Mucosa of descending colon (tissue), 3 donors: ENCODE data around the gene CCDC116. TPM values are rescaled to one million over a fixed set of nuclear protein-coding genes. Genes with fewer than 3 reads are reported as not detected.

Source experiments
- ATAC-seq: fragments of 200-7000 bp; cut with Tn5 transposase; one replicate; pipeline ENCODE4 v1.9.1; 2020; ENCODE audit warnings: mild to moderate bottlenecking, moderate library complexity
- DNase-seq, 3 donors: peaks; one replicate each; pipeline ENCODE4 v3.0.0-alpha.2; 2020
- H3K36me3 ChIP-seq: fragments of 200-600 bp; one replicate; pipeline ENCODE4 v1.8.0; 2021; ENCODE audit warnings: low read depth, mild to moderate bottlenecking
- H3K4me1 ChIP-seq: fragments of 200-600 bp; one replicate; pipeline ENCODE4 v1.8.0; 2021; ENCODE audit warnings: low read depth, mild to moderate bottlenecking
- H3K4me3 ChIP-seq: fragments of 200-600 bp; one replicate; pipeline ENCODE4 v1.8.0; 2021; ENCODE audit warnings: mild to moderate bottlenecking
- H3K9me3 ChIP-seq: fragments of 200-600 bp; one replicate; pipeline ENCODE4 v1.8.0; 2021; ENCODE audit warnings: mild to moderate bottlenecking
- CTCF ChIP-seq: fragments of 200-600 bp; IDR thresholded peaks from one replicate; pipeline ENCODE4 v1.8.0; 2022; ENCODE audit warnings: antibody characterized with exemption, mild to moderate bottlenecking
- intact Hi-C, 2 donors: fragments of 100-400 bp; cut with DNase I in 1 of 2; cut with micrococcal nuclease in 1 of 2; formaldehyde crosslinking; loops; one replicate each; pipeline versions ENCODE4 v1.11.0 to v1.11.1; 2022; cut with DNase I, micrococcal nuclease
- total RNA-seq, 3 donors: library from RNA; stranded (reverse); fragmentation: NEBNext Ultra II Directional in 2 of 3; extraction: Animal tissue kit (Norgen Biotek cat#: 25700) in 2 of 3; gene quantifications; one replicate each; pipeline versions ENCODE4 v1.2.1 to v1.2.4, GENCODE V29; 2021 to 2023
- donor health status: DM: no; HTN: no; CAD: no; lungs with moderate emphysema.
- donor health status: DM: no; HTN: no; CAD: no.
- donor health status: DM: no; HTN: yes; CAD: no.

The CCDC116 gene
- total RNA-seq, 3 donors from 2014 or later: 0.22 to 0.89 (median 0.26) TPM

GRCh38 chr22:21589396-21589795 is 43.2 kb upstream of the CCDC116 start:
- ATAC-seq: no peak
- intact Hi-C loops: no loop called here
- Histone ChIP-seq H3K36me3 (no peaks in the 10 kb centered on the region), H3K4me1 (peaks cover 7% of the 10 kb centered on the region), H3K4me3 (no peak overlapping the region), H3K9me3 (no peaks in the 10 kb centered on the region)
- no peak for TF ChIP-seq CTCF
- DNase-seq: no peak

DNA sequence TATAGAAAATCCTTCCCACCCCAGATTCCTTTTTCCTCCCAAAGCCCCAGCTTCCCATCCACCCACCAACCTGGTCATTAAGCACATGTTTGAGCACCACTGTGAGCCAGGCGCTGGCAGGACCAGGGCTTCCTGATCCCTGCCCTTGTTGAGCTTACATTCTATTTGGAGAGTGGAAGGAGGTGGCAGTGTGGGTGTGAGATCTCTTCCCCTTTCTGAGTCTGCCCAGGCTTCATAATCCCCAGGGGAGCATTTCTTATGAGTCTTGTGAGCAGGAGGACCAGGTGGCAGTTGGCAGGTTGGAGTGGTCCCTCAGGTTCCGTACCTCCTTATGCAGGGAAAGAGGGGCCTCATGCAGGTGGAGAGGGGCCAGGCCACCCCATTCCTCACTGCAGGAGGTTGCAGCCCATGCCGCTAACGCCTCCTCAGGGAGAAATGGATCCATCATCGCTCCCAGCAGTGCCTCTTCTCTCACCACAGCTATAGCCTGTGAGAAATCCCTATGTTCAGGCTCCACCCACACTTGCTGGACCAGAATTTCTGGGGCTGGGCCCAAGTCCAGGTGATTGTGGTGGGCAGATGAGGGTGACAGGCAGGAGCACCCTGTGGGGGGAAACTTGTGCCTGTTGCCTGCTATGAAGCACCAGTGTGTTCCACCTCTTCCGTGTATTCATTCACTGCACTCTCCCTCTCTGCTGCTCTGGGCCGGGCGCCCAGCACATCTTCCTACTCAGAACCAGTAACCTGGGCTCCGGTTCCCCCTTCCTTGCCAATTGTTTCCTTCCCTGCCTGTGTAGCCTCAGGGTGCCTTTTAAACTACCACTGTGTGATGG is 41.5 kb upstream of the CCDC116 start:
- intact Hi-C loops: no loop called here
- no peak for ATAC-seq

GRCh38 chr22:21591695-21592094 is 40.9 kb upstream of the CCDC116 start:
- Histone ChIP-seq H3K4me1 (peaks cover 6% of the 10 kb centered on the region), H3K4me3 (no peak overlapping the region), H3K36me3 (no peaks in the 10 kb centered on the region), H3K9me3 (no peaks in the 10 kb centered on the region)
- no peak for DNase-seq
- TF ChIP-seq CTCF: no peak
- intact Hi-C loops: no loop called here
- peak; percentile 10 for ATAC-seq

More for the DNA sequence above, 41.5 kb upstream of the CCDC116 start:
- H3K4me3 ChIP-seq: no peak overlapping the region
- H3K9me3 ChIP-seq: no peaks in the 10 kb centered on the region
- DNase-seq: no peak
- peaks cover 7% of the 10 kb centered on the region for H3K4me1 ChIP-seq
- TF ChIP-seq CTCF: no peak
- no peaks in the 10 kb centered on the region for H3K36me3 ChIP-seq

DNA sequence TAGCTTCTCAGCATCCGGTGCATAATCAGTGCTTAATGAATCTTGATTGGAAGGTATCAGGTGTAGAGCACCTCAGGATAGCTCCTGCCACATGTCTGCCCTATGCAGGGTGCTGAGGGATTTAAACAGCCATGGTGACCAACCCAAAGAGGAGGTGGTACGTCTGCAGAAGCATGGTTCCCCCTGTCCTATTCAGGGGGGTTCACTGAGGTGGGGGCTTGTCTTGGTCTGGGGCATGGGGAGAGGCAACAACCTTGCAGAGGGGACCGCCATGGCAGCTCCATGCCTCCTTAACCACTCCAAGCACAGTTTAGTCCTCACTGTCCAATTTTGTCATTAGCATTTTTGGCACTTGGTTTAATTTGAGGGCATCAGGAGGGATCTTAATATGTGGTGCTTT is 40.1 kb upstream of the CCDC116 start:
- Histone ChIP-seq H3K9me3 (no peaks in the 10 kb centered on the region), H3K4me1 (peaks cover 6% of the 10 kb centered on the region), H3K4me3 (no peak overlapping the region), H3K36me3 (no peaks in the 10 kb centered on the region)
- DNase-seq: no peak
- intact Hi-C loops: no loop called here
- no peak for TF ChIP-seq CTCF
- no peak for ATAC-seq

- DNase-seq: peak in 1 of 3 donors; percentile 31
- intact Hi-C loops: no loop called here
- peak; percentile 75 for ATAC-seq
- no peak for TF ChIP-seq CTCF
- Histone ChIP-seq H3K4me1 (peaks cover 6% of the 10 kb centered on the region), H3K9me3 (no peaks in the 10 kb centered on the region), H3K36me3 (no peaks in the 10 kb centered on the region), H3K4me3 (no peak overlapping the region)
These were observed 38.9 kb upstream of the CCDC116 start for GRCh38 chr22:21593406-21594232.
